ENCODE results near the gene OSMR. TPM values are rescaled to one million over a fixed set of nuclear protein-coding genes. Genes with fewer than 3 reads are reported as not detected.

OSMR gene
- total RNA-seq, 4 donors from 2014 or later, result 3.5 to 25.6 (median 15.3) TPM

DNA sequence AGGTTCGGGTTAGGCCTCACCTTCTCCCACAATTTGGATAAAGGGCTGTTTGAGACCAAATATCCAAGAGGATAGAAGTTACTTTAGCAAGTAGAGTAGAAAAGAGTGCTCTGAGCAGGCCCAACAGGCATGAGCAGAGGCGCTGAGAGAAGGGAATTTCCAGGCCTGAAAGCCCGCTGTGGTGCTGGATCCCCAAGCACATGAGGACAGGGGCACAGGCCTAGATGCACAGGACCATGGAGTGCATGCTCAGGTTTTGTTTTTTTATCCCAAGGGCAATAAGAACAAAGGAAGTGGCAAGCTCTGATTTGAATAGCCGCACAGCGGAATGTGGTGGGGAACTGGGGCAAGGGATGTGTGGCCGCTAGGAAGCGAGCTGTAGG is 33.3 kb downstream of the OSMR start:
- H3K27ac ChIP-seq, result no peak overlapping the region
- H3K27me3 ChIP-seq, result no peaks in the 10 kb centered on the region
- no peak for TF ChIP-seq CTCF (IDR thresholded peaks at IDR 0.05)
- no peak for TF ChIP-seq POLR2A (IDR thresholded peaks at IDR 0.05)
- no peaks in the 10 kb centered on the region for H3K4me1 ChIP-seq
- H3K9me3 ChIP-seq, result no peaks in the 10 kb centered on the region
- no peaks in the 10 kb centered on the region for H3K36me3 ChIP-seq
- no peak for DNase-seq
- no peak overlapping the region for H3K4me3 ChIP-seq

DNA sequence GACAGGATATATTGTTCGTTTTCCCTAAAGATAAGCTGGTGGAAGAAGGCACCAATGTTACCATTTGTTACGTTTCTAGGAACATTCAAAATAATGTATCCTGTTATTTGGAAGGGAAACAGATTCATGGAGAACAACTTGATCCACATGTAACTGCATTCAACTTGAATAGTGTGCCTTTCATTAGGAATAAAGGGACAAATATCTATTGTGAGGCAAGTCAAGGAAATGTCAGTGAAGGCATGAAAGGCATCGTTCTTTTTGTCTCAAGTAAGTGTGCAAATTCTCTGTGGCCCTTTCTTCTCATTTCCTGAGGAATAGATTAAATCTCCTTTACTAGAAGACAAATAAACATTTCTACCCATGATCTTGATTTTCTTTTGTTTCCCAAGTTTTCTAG is 38.0 kb downstream of the OSMR start:
- H3K27ac ChIP-seq, result no peak overlapping the region
- TF ChIP-seq POLR2A (IDR thresholded peaks at IDR 0.05) (no peak), CTCF (IDR thresholded peaks at IDR 0.05) (no peak)
- no peaks in the 10 kb centered on the region for H3K9me3 ChIP-seq
- peaks cover 0 to 3% (median 0%) of the 10 kb centered on the region in 3 donors for H3K36me3 ChIP-seq
- H3K4me1 ChIP-seq, result no peaks in the 10 kb centered on the region
- DNase-seq, result no peak
- no peaks in the 10 kb centered on the region for H3K27me3 ChIP-seq
- H3K4me3 ChIP-seq, result no peak overlapping the region

GRCh38 chr5:38885208-38885607 is 39.4 kb downstream of the OSMR start:
- Histone ChIP-seq H3K36me3 (peaks cover 0 to 3% (median 0%) of the 10 kb centered on the region in 3 donors), H3K9me3 (no peaks in the 10 kb centered on the region), H3K27ac (no peak overlapping the region), H3K27me3 (no peaks in the 10 kb centered on the region), H3K4me1 (no peaks in the 10 kb centered on the region), H3K4me3 (no peak overlapping the region)
- no peak for TF ChIP-seq CTCF (IDR thresholded peaks at IDR 0.05)
- no peak for TF ChIP-seq POLR2A (IDR thresholded peaks at IDR 0.05)
- no peak for DNase-seq

DNA sequence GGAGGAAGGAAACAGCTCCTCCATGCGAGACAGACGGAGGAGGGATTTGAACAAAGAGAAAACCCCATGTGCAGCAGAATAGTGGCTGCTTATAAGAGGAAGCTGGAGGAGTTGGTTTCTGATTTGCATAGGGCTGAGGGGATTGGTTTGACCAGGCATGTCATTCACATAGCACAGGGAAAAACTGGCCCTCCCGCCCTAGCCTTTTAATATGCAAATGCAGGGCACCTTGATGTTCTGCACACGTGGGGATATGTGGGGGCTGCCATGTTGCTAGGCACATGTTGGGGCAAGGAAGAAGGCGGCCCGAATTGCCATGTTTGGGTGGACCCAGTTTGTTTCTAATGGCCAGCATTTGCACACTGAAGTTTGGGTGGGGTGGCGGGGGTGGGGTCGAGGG is 42.2 kb downstream of the OSMR start:
- H3K27ac ChIP-seq, result no peak overlapping the region
- DNase-seq, result no peak
- H3K4me3 ChIP-seq, result no peak overlapping the region
- no peaks in the 10 kb centered on the region for H3K27me3 ChIP-seq
- no peaks in the 10 kb centered on the region for H3K4me1 ChIP-seq
- H3K36me3 ChIP-seq, result peaks cover 0 to 3% (median 0%) of the 10 kb centered on the region in 3 donors
- no peaks in the 10 kb centered on the region for H3K9me3 ChIP-seq
- no peak for TF ChIP-seq POLR2A (IDR thresholded peaks at IDR 0.05)
- TF ChIP-seq CTCF (IDR thresholded peaks at IDR 0.05), result no peak

DNA sequence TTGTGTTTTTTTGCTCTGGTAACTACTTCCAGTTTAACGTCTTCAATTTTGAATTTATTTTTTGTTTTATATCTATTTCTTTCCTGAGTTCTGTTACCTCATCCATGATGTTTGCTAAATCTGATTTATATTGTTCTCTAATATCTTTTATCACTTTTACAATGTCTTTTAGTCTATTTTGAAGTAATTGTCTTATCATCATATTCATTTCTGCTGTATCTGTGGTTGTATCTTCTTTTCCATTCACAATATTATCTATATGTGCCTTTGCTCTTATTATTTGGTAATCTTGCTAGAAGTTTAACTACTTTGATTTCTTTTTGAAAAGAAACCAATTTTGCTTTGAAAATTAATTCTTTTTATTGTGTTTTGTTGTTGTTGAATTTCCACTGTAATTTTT is 43.6 kb downstream of the OSMR start:
- peaks cover 0 to 3% (median 0%) of the 10 kb centered on the region in 3 donors for H3K36me3 ChIP-seq
- no peak for DNase-seq
- TF ChIP-seq CTCF (IDR thresholded peaks at IDR 0.05), result no peak
- no peak for TF ChIP-seq POLR2A (IDR thresholded peaks at IDR 0.05)

DNA sequence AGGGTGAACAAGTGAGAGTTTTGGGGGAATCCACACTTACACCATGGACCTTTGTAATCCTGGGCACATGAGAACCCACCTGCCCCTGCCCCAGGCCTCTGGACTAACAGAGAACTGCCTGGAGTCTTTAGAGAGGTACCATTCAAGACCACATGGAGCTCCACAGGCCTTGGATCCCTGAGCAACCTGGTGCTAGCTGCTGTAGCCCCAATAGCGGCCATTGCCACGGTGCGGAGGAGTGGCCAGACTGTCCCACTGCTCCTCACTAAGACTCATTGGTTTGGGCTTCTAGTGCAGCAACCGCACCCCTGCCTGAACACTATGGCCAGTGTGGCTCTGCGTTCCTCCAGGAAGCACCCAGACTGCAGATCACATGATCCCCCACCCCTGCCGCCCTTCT is 45.8 kb downstream of the OSMR start:
- Histone ChIP-seq H3K27me3 (no peaks in the 10 kb centered on the region), H3K9me3 (no peaks in the 10 kb centered on the region), H3K4me1 (no peaks in the 10 kb centered on the region), H3K27ac (no peak overlapping the region), H3K4me3 (no peak overlapping the region), H3K36me3 (no peaks in the 10 kb centered on the region)
- DNase-seq, result no peak
- TF ChIP-seq CTCF (IDR thresholded peaks at IDR 0.05) (no peak), POLR2A (IDR thresholded peaks at IDR 0.05) (no peak)

More for the DNA sequence above, 43.6 kb downstream of the OSMR start:
- no peaks in the 10 kb centered on the region for H3K9me3 ChIP-seq
- H3K27ac ChIP-seq, result no peak overlapping the region
- no peaks in the 10 kb centered on the region for H3K27me3 ChIP-seq
- no peak overlapping the region for H3K4me3 ChIP-seq
- no peaks in the 10 kb centered on the region for H3K4me1 ChIP-seq

Data from Peyer's patch (tissue), 4 donors.